Measurements from ENCODE around the gene MAP2. TPM values are rescaled to one million over a fixed set of nuclear protein-coding genes. Genes with fewer than 3 reads are reported as not detected.

Gene MAP2
- total RNA-seq, 2 donors from 2014 or later, result 0.31 to 0.97 TPM

DNA sequence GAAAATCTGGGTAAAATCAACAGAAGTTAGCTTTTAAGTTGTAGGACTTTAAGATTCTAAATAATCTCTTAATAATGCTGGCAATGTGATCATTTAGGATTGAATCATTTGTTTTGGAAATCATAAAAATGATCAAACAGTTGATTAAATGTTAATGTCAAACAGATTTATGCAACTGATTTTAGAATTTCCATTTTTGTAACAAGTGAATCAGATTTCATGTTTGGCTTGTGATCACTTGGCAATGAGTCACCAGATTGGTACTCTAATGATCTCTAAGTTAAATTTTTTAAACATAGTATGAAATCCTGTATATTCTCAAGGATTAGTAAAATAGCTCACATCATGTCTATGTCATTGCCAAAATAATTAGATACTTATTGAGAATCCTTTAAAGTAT is 297.6 kb downstream of the MAP2 start:
- Mint-ChIP-seq H3K27ac (no peak overlapping the region), H3K36me3 (ENCODE audit: insufficient read depth in 2 of 2) (no peaks in the 10 kb centered on the region), H3K27me3 (ENCODE audit: low read depth) (no peaks in the 10 kb centered on the region), H3K4me3 (no peak overlapping the region), H3K9me3 (peaks cover 0 to 2% of the 10 kb centered on the region in 2 donors), H3K4me1 (ENCODE audit: low read depth) (no peaks in the 10 kb centered on the region)
- ATAC-seq (replicated peaks in 1 of 2), result no peak
- DNase-seq, result no peak

DNA sequence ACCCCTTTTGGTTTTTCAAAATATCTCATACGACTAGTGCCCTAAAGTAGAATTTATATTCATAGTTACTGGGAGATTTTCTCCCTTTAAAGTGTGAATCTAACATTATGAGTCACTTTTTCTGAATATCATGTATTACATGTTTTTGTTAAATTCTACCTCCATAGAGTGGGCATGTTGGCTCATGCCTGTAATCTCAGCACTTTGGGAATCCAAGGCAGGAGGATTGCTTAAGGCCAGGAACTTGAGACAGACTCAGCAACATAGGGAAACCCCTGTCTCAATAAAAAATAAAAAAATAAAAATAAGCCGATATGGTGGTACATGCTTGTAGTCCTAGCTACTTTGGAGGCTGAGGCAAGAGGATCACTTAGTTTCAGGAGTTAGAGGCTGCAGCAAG is 302.5 kb downstream of the MAP2 start:
- no peak overlapping the region for H3K27ac Mint-ChIP-seq
- H3K4me1 Mint-ChIP-seq (ENCODE audit: low read depth), result no peaks in the 10 kb centered on the region
- ATAC-seq (replicated peaks in 1 of 2) (no peak), DNase-seq (no peak)
- no peaks in the 10 kb centered on the region for H3K27me3 Mint-ChIP-seq (ENCODE audit: low read depth)
- H3K36me3 Mint-ChIP-seq (ENCODE audit: insufficient read depth in 2 of 2), result no peaks in the 10 kb centered on the region
- no peak overlapping the region for H3K4me3 Mint-ChIP-seq
- no peaks in the 10 kb centered on the region for H3K9me3 Mint-ChIP-seq

- no peak for DNase-seq
- H3K4me1 Mint-ChIP-seq (ENCODE audit: low read depth), result no peaks in the 10 kb centered on the region
Observed at GRCh38 chr2:209727077-209727476, 303.2 kb downstream of the MAP2 start.

DNA sequence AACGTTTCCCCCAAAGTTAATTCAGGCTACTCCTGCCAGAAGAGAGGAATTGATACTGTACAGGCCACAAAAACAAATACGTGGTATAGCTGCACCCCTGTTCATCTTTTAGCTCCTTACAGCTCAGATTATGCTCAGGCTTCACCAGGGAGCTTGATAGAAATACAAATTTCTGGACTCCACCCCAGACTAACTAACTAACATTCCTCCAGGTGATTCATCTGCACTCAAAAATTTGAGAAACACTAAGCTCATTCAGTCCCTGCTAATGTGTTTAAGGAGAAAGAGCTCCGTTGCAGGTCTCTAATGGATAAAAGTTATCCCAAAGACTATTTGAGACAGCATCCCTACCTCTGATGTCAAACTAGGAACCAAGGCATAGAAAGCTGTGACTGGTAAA is 311.0 kb downstream of the MAP2 start:
- DNase-seq (no peak), ATAC-seq (replicated peaks in 1 of 2) (no peak)
- H3K27ac Mint-ChIP-seq, result no peak overlapping the region
- no peaks in the 10 kb centered on the region for H3K36me3 Mint-ChIP-seq (ENCODE audit: insufficient read depth in 2 of 2)
- no peaks in the 10 kb centered on the region for H3K27me3 Mint-ChIP-seq (ENCODE audit: low read depth)
- no peaks in the 10 kb centered on the region for H3K9me3 Mint-ChIP-seq
- no peak overlapping the region for H3K4me3 Mint-ChIP-seq
- no peaks in the 10 kb centered on the region for H3K4me1 Mint-ChIP-seq (ENCODE audit: low read depth)

More at GRCh38 chr2:209727077-209727476, 303.2 kb downstream of the MAP2 start:
- Mint-ChIP-seq H3K27ac (no peak overlapping the region), H3K36me3 (ENCODE audit: insufficient read depth in 2 of 2) (no peaks in the 10 kb centered on the region), H3K4me3 (no peak overlapping the region), H3K9me3 (no peaks in the 10 kb centered on the region), H3K27me3 (ENCODE audit: low read depth) (no peaks in the 10 kb centered on the region)
- ATAC-seq (replicated peaks in 1 of 2), result no peak

- H3K27me3 Mint-ChIP-seq (ENCODE audit: low read depth), result no peaks in the 10 kb centered on the region
- no peaks in the 10 kb centered on the region for H3K36me3 Mint-ChIP-seq (ENCODE audit: insufficient read depth in 2 of 2)
- ATAC-seq (replicated peaks in 1 of 2) (no peak), DNase-seq (no peak)
- H3K4me1 Mint-ChIP-seq (ENCODE audit: low read depth), result no peaks in the 10 kb centered on the region
- H3K9me3 Mint-ChIP-seq, result peaks cover 0 to 4% of the 10 kb centered on the region in 2 donors
- H3K27ac Mint-ChIP-seq, result no peak overlapping the region
- H3K4me3 Mint-ChIP-seq, result no peak overlapping the region
Observed at GRCh38 chr2:209741953-209742352, 318.1 kb downstream of the MAP2 start.

DNA sequence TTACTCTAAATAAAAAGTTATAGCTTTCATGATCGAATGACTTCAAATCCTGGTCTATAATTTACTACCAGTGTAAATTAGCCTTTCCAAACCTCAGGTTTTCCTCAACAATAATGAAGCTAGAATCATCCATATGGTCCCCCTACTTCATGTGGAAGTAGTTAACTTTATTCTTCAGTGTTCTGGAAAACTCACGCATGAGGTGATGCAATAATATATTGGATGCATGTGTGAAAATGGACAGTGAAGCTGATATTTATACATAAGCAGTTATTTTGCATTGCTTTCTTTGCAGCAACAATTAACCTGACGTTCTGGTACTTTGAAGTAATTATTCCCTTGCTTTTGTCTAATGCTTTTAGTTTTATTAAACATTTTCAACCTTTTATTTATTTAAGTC is 329.2 kb downstream of the MAP2 start:
- no peaks in the 10 kb centered on the region for H3K36me3 Mint-ChIP-seq (ENCODE audit: insufficient read depth in 2 of 2)
- no peak overlapping the region for H3K4me3 Mint-ChIP-seq
- DNase-seq, result no peak
- H3K27ac Mint-ChIP-seq, result no peak overlapping the region
- ATAC-seq (replicated peaks in 1 of 2), result no peak
- H3K27me3 Mint-ChIP-seq (ENCODE audit: low read depth), result peaks cover 7% of the 10 kb centered on the region
- H3K9me3 Mint-ChIP-seq, result peaks cover 0 to 4% of the 10 kb centered on the region in 2 donors
- H3K4me1 Mint-ChIP-seq (ENCODE audit: low read depth), result no peaks in the 10 kb centered on the region

GRCh38 chr2:209757163-209757562 is 333.3 kb downstream of the MAP2 start:
- Mint-ChIP-seq H3K27me3 (ENCODE audit: low read depth) (peaks cover 8% of the 10 kb centered on the region), H3K9me3 (peaks cover 0 to 7% of the 10 kb centered on the region in 2 donors)

DNA sequence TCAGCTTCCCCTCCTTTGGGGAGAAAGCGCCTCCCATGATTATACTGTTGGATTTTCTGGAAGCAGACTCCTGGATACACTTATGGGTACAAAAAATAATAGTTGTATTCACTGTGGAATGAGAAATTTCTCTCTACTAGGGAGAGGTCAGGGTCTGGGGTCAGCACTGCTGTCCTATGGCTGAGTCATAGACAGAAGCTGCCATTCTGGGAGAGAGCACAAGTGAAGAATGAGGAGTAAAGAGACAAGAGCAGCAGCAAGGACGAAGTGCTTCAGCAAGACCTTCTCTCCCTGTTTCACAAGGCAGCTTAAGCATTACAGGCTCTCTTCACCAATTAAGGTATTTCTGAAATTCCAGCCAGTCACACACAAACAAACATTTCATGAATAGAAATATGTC is 337.7 kb downstream of the MAP2 start:
- peaks cover 8% of the 10 kb centered on the region for H3K27me3 Mint-ChIP-seq (ENCODE audit: low read depth)
- no peaks in the 10 kb centered on the region for H3K4me1 Mint-ChIP-seq (ENCODE audit: low read depth)
- DNase-seq (no peak), ATAC-seq (replicated peaks in 1 of 2) (no peak)
- H3K4me3 Mint-ChIP-seq, result no peak overlapping the region
- no peaks in the 10 kb centered on the region for H3K36me3 Mint-ChIP-seq (ENCODE audit: insufficient read depth in 2 of 2)
- peaks cover 0 to 5% of the 10 kb centered on the region in 2 donors for H3K9me3 Mint-ChIP-seq
- no peak overlapping the region for H3K27ac Mint-ChIP-seq

More at GRCh38 chr2:209757163-209757562, 333.3 kb downstream of the MAP2 start:
- Mint-ChIP-seq H3K27ac (no peak overlapping the region), H3K4me1 (ENCODE audit: low read depth) (no peaks in the 10 kb centered on the region), H3K4me3 (no peak overlapping the region), H3K36me3 (ENCODE audit: insufficient read depth in 2 of 2) (no peaks in the 10 kb centered on the region)
- no peak for ATAC-seq (replicated peaks in 1 of 2)
- no peak for DNase-seq

- ATAC-seq (replicated peaks in 1 of 2) (no peak), DNase-seq (no peak)
- H3K36me3 Mint-ChIP-seq (ENCODE audit: insufficient read depth in 2 of 2), result no peaks in the 10 kb centered on the region
- H3K27ac Mint-ChIP-seq, result no peak overlapping the region
- no peaks in the 10 kb centered on the region for H3K4me1 Mint-ChIP-seq (ENCODE audit: low read depth)
- peaks cover 0 to 5% of the 10 kb centered on the region in 2 donors for H3K9me3 Mint-ChIP-seq
- no peak overlapping the region for H3K4me3 Mint-ChIP-seq
- H3K27me3 Mint-ChIP-seq (ENCODE audit: low read depth), result peaks cover 5% of the 10 kb centered on the region
Observed at GRCh38 chr2:209762563-209762962, 338.7 kb downstream of the MAP2 start.

DNA sequence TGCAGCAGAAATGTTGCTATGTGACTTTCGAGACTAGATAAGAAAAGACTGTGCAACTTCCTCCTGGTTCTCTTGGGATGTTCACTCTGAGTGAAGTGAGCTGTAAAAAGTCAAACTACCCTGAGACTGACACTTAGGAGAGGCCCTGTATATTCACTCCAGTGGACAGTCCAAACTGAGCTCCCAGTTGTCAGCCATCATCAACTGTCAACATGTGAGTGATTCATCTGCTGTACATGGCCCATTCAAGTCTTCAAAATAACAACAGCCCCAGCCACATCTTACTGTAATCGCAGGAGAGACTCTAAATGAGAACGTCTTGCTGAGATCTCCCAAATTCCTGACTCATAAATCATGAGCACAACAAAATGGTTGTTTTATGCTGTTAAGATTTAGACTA is 339.3 kb downstream of the MAP2 start:
- H3K4me3 Mint-ChIP-seq, result no peak overlapping the region
- H3K27ac Mint-ChIP-seq, result no peak overlapping the region
- H3K36me3 Mint-ChIP-seq (ENCODE audit: insufficient read depth in 2 of 2), result no peaks in the 10 kb centered on the region
- DNase-seq (no peak), ATAC-seq (replicated peaks in 1 of 2) (no peak)
- peaks cover 0 to 3% of the 10 kb centered on the region in 2 donors for H3K9me3 Mint-ChIP-seq
- H3K27me3 Mint-ChIP-seq (ENCODE audit: low read depth), result no peaks in the 10 kb centered on the region
- H3K4me1 Mint-ChIP-seq (ENCODE audit: low read depth), result no peaks in the 10 kb centered on the region

GRCh38 chr2:209766613-209767012 is 342.8 kb downstream of the MAP2 start:
- no peaks in the 10 kb centered on the region for H3K4me1 Mint-ChIP-seq (ENCODE audit: low read depth)
- DNase-seq (no peak), ATAC-seq (replicated peaks in 1 of 2) (no peak)
- H3K27me3 Mint-ChIP-seq (ENCODE audit: low read depth), result peaks cover 13% of the 10 kb centered on the region
- no peaks in the 10 kb centered on the region for H3K9me3 Mint-ChIP-seq
- no peak overlapping the region for H3K4me3 Mint-ChIP-seq
- no peaks in the 10 kb centered on the region for H3K36me3 Mint-ChIP-seq (ENCODE audit: insufficient read depth in 2 of 2)
- no peak overlapping the region for H3K27ac Mint-ChIP-seq

DNA sequence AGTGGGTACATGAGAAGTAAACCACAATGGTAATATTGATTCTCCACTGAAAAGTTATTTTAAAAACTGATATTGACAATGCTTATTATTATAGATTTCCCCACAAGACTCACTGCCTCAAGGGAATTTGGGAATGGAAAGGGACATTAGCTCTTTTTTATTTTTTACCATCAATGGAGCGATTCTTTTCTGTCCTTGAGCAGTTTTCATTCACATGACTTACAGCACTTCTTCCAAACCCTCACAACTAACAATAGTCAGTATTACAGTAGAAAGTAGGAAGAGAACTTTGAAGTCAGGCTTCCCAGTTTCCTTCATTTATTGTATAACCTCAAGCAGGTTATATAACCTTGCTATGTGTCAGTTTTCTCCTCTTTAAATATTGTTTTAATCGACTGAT is 343.5 kb downstream of the MAP2 start:
- no peak overlapping the region for H3K4me3 Mint-ChIP-seq
- H3K27me3 Mint-ChIP-seq (ENCODE audit: low read depth), result peaks cover 13% of the 10 kb centered on the region
- no peaks in the 10 kb centered on the region for H3K36me3 Mint-ChIP-seq (ENCODE audit: insufficient read depth in 2 of 2)
- H3K27ac Mint-ChIP-seq, result no peak overlapping the region
- no peaks in the 10 kb centered on the region for H3K9me3 Mint-ChIP-seq
- DNase-seq, result no peak
- H3K4me1 Mint-ChIP-seq (ENCODE audit: low read depth), result no peaks in the 10 kb centered on the region
- ATAC-seq (replicated peaks in 1 of 2), result no peak

- Mint-ChIP-seq H3K27me3 (ENCODE audit: low read depth) (peaks cover 20% of the 10 kb centered on the region), H3K4me1 (ENCODE audit: low read depth) (no peaks in the 10 kb centered on the region), H3K9me3 (no peaks in the 10 kb centered on the region), H3K27ac (no peak overlapping the region), H3K4me3 (no peak overlapping the region), H3K36me3 (ENCODE audit: insufficient read depth in 2 of 2) (no peaks in the 10 kb centered on the region)
- no peak for ATAC-seq (replicated peaks in 1 of 2)
- DNase-seq, result no peak
Observed at GRCh38 chr2:209768557-209768956, 344.7 kb downstream of the MAP2 start.

DNA sequence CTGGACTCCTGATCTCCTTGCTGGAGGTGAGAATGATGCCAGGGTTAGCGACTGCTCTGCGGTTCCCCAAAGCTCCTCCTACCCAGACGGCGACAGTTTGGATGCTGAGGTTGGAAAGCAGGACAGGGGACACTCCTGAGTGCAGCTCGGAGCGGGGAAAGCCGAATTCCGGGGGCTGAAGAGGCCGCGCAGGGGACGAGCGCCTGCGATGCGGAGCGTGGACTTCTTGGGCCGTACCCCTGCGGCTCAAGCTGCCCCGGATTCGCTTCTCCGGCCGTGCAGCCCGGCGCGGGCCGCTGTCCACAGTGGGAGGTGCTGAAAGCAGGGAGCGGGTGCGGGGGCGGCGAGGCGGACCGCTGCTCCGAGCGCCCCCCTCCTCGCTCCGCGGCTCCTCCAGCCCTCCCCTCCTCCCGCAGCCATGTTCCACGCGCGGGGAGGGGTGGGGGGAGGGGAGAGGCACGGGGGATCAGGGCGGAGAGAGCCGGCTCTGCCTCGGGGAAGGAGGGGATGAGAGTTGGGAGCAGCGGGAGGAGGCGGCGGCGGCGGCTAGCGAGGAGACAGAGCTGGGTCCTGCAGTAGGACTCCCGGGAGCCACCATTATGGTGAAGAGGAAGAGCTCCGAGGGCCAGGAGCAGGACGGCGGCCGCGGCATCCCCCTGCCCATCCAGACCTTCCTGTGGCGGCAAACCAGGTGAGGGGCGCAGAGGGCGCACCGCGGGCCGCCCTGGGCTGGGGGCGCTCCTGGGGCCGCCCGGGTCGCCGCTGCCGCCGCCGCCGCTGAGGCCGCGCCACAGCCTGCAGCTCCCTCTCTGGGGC is 347.8 kb downstream of the MAP2 start, which contains the start of gene UNC80:
Gene UNC80, plus strand, starts transcription at position 359 of the 816 bp plus-strand sequence. Its CDS starts 241 bp downstream, at position 600.
- Mint-ChIP-seq H3K9me3 (no peaks in the 10 kb centered on the region), H3K4me1 (ENCODE audit: low read depth) (no peaks in the 10 kb centered on the region), H3K27ac (no peak within 1 kb of the TSS), H3K36me3 (ENCODE audit: insufficient read depth in 2 of 2) (no peaks in the 10 kb centered on the region), H3K4me3 (peak within 1 kb of the TSS; percentile 36 to 44), H3K27me3 (ENCODE audit: low read depth) (peaks cover 21% of the 10 kb centered on the region)
- DNase-seq (peak; percentile 26 to 37), ATAC-seq (replicated peaks in 1 of 2) (peak in 1 of 2 donors; percentile 43)

All from activated T-cell treated with anti-CD3 and anti-CD28 coated beads, Interleukin-2, amount 50 U/mL, for 72 hours (primary cell).